ENCODE results near the gene MCTP2.
"Not testable (repeated sequence)": the region's sequence is repeated elsewhere in the genome, so short reads cannot be mapped to it uniquely, and the experiment has no call there.

Gene MCTP2

GRCh38 chr15:94235041-94235440 is 3.7 kb downstream of the MCTP2 start:
- no peak for DNase-seq (ENCODE audit: low read depth in 2 of 2)

- DNase-seq (ENCODE audit: low read depth in 2 of 2), result no peak
Observed at GRCh38 chr15:94235646-94236045, 4.3 kb downstream of the MCTP2 start.

GRCh38 chr15:94236608-94237007 is 5.2 kb downstream of the MCTP2 start:
- no peak for DNase-seq (ENCODE audit: low read depth in 2 of 2)

- no peak for DNase-seq (ENCODE audit: low read depth in 2 of 2)
Observed at GRCh38 chr15:94237903-94238302, 6.5 kb downstream of the MCTP2 start.

- DNase-seq (ENCODE audit: low read depth in 2 of 2), result no peak
Observed at GRCh38 chr15:94238539-94239118, 7.3 kb downstream of the MCTP2 start.

GRCh38 chr15:94239474-94239873 is 8.1 kb downstream of the MCTP2 start:
- no peak for DNase-seq (ENCODE audit: low read depth in 2 of 2)

- DNase-seq (ENCODE audit: low read depth in 2 of 2), result no peak
Observed at GRCh38 chr15:94240480-94240879, 9.1 kb downstream of the MCTP2 start.

- no peak for DNase-seq (ENCODE audit: low read depth in 2 of 2)
Observed at GRCh38 chr15:94242257-94242656, 10.9 kb downstream of the MCTP2 start.

GRCh38 chr15:94243003-94243402 is 11.6 kb downstream of the MCTP2 start:
- not testable (repeated sequence) for DNase-seq (ENCODE audit: low read depth in 2 of 2)

GRCh38 chr15:94243418-94243817 is 12.1 kb downstream of the MCTP2 start:
- no peak for DNase-seq (ENCODE audit: low read depth in 2 of 2)

- DNase-seq (ENCODE audit: low read depth in 2 of 2), result no peak
Observed at GRCh38 chr15:94246016-94246415, 14.7 kb downstream of the MCTP2 start.

- no peak for DNase-seq (ENCODE audit: low read depth in 2 of 2)
Observed at GRCh38 chr15:94247789-94248638, 16.7 kb downstream of the MCTP2 start.

- DNase-seq (ENCODE audit: low read depth in 2 of 2), result no peak
Observed at GRCh38 chr15:94250801-94251200, 19.4 kb downstream of the MCTP2 start.

- DNase-seq (ENCODE audit: low read depth in 2 of 2), result no peak
Observed at GRCh38 chr15:94252223-94252766, 20.9 kb downstream of the MCTP2 start.

GRCh38 chr15:94252906-94253491 is 21.6 kb downstream of the MCTP2 start:
- DNase-seq (ENCODE audit: low read depth in 2 of 2), result no peak

GRCh38 chr15:94253742-94254141 is 22.4 kb downstream of the MCTP2 start:
- DNase-seq (ENCODE audit: low read depth in 2 of 2), result no peak

GRCh38 chr15:94255540-94255939 is 24.2 kb downstream of the MCTP2 start:
- DNase-seq (ENCODE audit: low read depth in 2 of 2), result no peak

GRCh38 chr15:94256511-94256910 is 25.1 kb downstream of the MCTP2 start:
- no peak for DNase-seq (ENCODE audit: low read depth in 2 of 2)

- not testable (repeated sequence) for DNase-seq (ENCODE audit: low read depth in 2 of 2)
Observed at GRCh38 chr15:94257776-94258175, 26.4 kb downstream of the MCTP2 start.

- DNase-seq (ENCODE audit: low read depth in 2 of 2), result no peak
Observed at GRCh38 chr15:94258246-94258645, 26.9 kb downstream of the MCTP2 start.

- DNase-seq (ENCODE audit: low read depth in 2 of 2), result no peak
Observed at GRCh38 chr15:94259121-94259751, 27.9 kb downstream of the MCTP2 start.

GRCh38 chr15:94259863-94260262 is 28.5 kb downstream of the MCTP2 start:
- no peak for DNase-seq (ENCODE audit: low read depth in 2 of 2)

Measured in stimulated activated CD8-positive, alpha-beta memory T cell treated with anti-CD3 and anti-CD28 coated beads, Interleukin-7, amount 100 ng/mL, for 4 hours (primary cell).